ENCODE measurements around the gene INTS15. TPM values are rescaled to one million over a fixed set of nuclear protein-coding genes. Genes with fewer than 3 reads are reported as not detected.

The INTS15 gene
- total and polyA plus RNA-seq, 2 donors from 2014 or later, result 16.9 to 26.7 TPM

GRCh38 chr7:6600093-6600492, 10.3 kb downstream of the INTS15 start:
- peaks cover 9 to 27% (median 10%) of the 10 kb centered on the region in 3 donors for H3K36me3 ChIP-seq (ENCODE audit: control insufficient read depth in 2 of 3, insufficient read depth in 3 of 3, low read length in 3 of 3)
- DNase-seq, result no peak
- intact Hi-C loops (cut with DNase I), result no loop called here

GRCh38 chr7:6604458-6604857, 14.6 kb downstream of the INTS15 start:
- no peak for TF ChIP-seq CTCF (IDR thresholded peaks at IDR 0.05; ENCODE audit: borderline replicate concordance, extremely low read depth, insufficient read depth)
- FAIRE-seq (no peak), DNase-seq (no peak)
- Histone ChIP-seq H3K4me1 (ENCODE audit: control insufficient read depth in 2 of 3, insufficient read depth in 2 of 3, low read depth in 1 of 3, low read length in 3 of 3) (no peaks in the 10 kb centered on the region), H3K27ac (ENCODE audit: low read depth in 2 of 2, low read length in 2 of 2) (no peak overlapping the region), H3K27me3 (ENCODE audit: control insufficient read depth, insufficient read depth, low read length) (no peaks in the 10 kb centered on the region), H3K9ac (ENCODE audit: low read length in 3 of 3) (no peak overlapping the region), H3K9me3 (ENCODE audit: control insufficient read depth in 2 of 3, insufficient read depth in 1 of 3, low read length in 3 of 3) (no peaks in the 10 kb centered on the region), H3K4me3 (ENCODE audit: low read length in 3 of 3) (no peak overlapping the region), H3K36me3 (ENCODE audit: control insufficient read depth in 2 of 3, insufficient read depth in 3 of 3, low read length in 3 of 3) (peaks cover 0 to 5% (median 4%) of the 10 kb centered on the region in 3 donors)
- intact Hi-C loops (cut with DNase I), result no loop called here

More at GRCh38 chr7:6600093-6600492, 10.3 kb downstream of the INTS15 start:
- no peak overlapping the region for H3K27ac ChIP-seq (ENCODE audit: low read depth in 2 of 2, low read length in 2 of 2)
- no peak for TF ChIP-seq CTCF (IDR thresholded peaks at IDR 0.05; ENCODE audit: borderline replicate concordance, extremely low read depth, insufficient read depth)
- no peak overlapping the region for H3K4me3 ChIP-seq (ENCODE audit: low read length in 3 of 3)
- no peaks in the 10 kb centered on the region for H3K27me3 ChIP-seq (ENCODE audit: control insufficient read depth, insufficient read depth, low read length)
- no peak for FAIRE-seq
- H3K9me3 ChIP-seq (ENCODE audit: control insufficient read depth in 2 of 3, insufficient read depth in 1 of 3, low read length in 3 of 3), result no peaks in the 10 kb centered on the region
- no peaks in the 10 kb centered on the region for H3K4me1 ChIP-seq (ENCODE audit: control insufficient read depth in 2 of 3, insufficient read depth in 2 of 3, low read depth in 1 of 3, low read length in 3 of 3)
- no peak overlapping the region for H3K9ac ChIP-seq (ENCODE audit: low read length in 3 of 3)

GRCh38 chr7:6606866-6607583, 17.2 kb downstream of the INTS15 start:
- Histone ChIP-seq H3K36me3 (ENCODE audit: control insufficient read depth in 2 of 3, insufficient read depth in 3 of 3, low read length in 3 of 3) (peaks cover 0 to 2% (median 0%) of the 10 kb centered on the region in 3 donors), H3K4me3 (ENCODE audit: low read length in 3 of 3) (no peak overlapping the region), H3K27me3 (ENCODE audit: control insufficient read depth, insufficient read depth, low read length) (no peaks in the 10 kb centered on the region), H3K9me3 (ENCODE audit: control insufficient read depth in 2 of 3, insufficient read depth in 1 of 3, low read length in 3 of 3) (no peaks in the 10 kb centered on the region), H3K4me1 (ENCODE audit: control insufficient read depth in 2 of 3, insufficient read depth in 2 of 3, low read depth in 1 of 3, low read length in 3 of 3) (no peaks in the 10 kb centered on the region), H3K27ac (ENCODE audit: low read depth in 2 of 2, low read length in 2 of 2) (no peak overlapping the region), H3K9ac (ENCODE audit: low read length in 3 of 3) (no peak overlapping the region)
- intact Hi-C loops (cut with DNase I), result no loop called here
- peak in 1 of 5 donors; percentile 77 for DNase-seq
- no peak for TF ChIP-seq CTCF (IDR thresholded peaks at IDR 0.05; ENCODE audit: borderline replicate concordance, extremely low read depth, insufficient read depth)
- no peak for FAIRE-seq
